Esophagus muscularis mucosa (tissue), 4 donors: ENCODE results near the gene ADCY4. TPM values are rescaled to one million over a fixed set of nuclear protein-coding genes. Genes with fewer than 3 reads are reported as not detected.

Source experiments
- DNase-seq: peaks from one replicate; pipeline ENCODE4 v3.0.0-alpha.2; 2017; ENCODE audit errors: extremely low spot score
- H3K27ac ChIP-seq, 4 donors: fragments of 200-600 bp; sonication (generic); replicated peaks in 1 of 4; 1 replicate in 3 of 4; 2 replicates in 1 of 4; pipeline ENCODE4 v1.5.1; 2016 to 2019; ENCODE audit warnings: mild to moderate bottlenecking in 1 of 4
- H3K27me3 ChIP-seq, 4 donors: fragments of 200-600 bp; sonication (generic); one replicate each; pipeline versions ENCODE4 v1.5.1 to v1.6.0; 2016 to 2019
- H3K36me3 ChIP-seq, 4 donors: fragments of 200-600 bp; sonication (generic); one replicate each; pipeline ENCODE4 v1.5.1; 2016 to 2019
- H3K4me1 ChIP-seq, 4 donors: fragments of 200-600 bp; sonication (generic); one replicate each; pipeline ENCODE4 v1.5.1; 2016 to 2019
- H3K4me3 ChIP-seq, 4 donors: fragments of 200-600 bp; sonication (generic); 1 replicate in 2 of 4; 2 replicates in 2 of 4; pipeline ENCODE4 v1.5.1; 2016 to 2019; ENCODE audit warnings: mild to moderate bottlenecking in 4 of 4, moderate library complexity in 1 of 4
- H3K9me3 ChIP-seq, 4 donors: fragments of 200-600 bp; sonication (generic); 1 replicate in 3 of 4; 2 replicates in 1 of 4; pipeline ENCODE4 v1.5.1; 2016 to 2019
- CTCF ChIP-seq, 3 experiments: fragments of 200-600 bp in 2 of 3; fragments of 450-650 bp in 1 of 3; sonication (generic) in 2 of 3; IDR thresholded peaks; one replicate each; pipeline ENCODE4 v1.5.1; 2017 to 2019; ENCODE audit warnings: antibody characterized with exemption in 3 of 3, mild to moderate bottlenecking in 2 of 3, moderate library complexity in 1 of 3
- EP300 ChIP-seq: sonication (generic); formaldehyde crosslinking; IDR thresholded peaks from one replicate; pipeline ENCODE4 v1.6.1; 2017; ENCODE audit warnings: antibody characterized with exemption
- POLR2A ChIP-seq: fragments of 450-650 bp; IDR thresholded peaks from one replicate; pipeline ENCODE4 v1.6.1; 2017; ENCODE audit warnings: antibody characterized with exemption, moderate library complexity, mild to moderate bottlenecking, low read depth
- POLR2AphosphoS5 ChIP-seq, 2 donors: sonication (generic); formaldehyde crosslinking; IDR thresholded peaks; one replicate each; pipeline ENCODE4 v1.6.1; 2017; ENCODE audit warnings: antibody characterized with exemption in 2 of 2
- WGBS: methylation state at CpG from one replicate; pipeline ENCODE4 v1.1.5; 2018; 5-methylcytosine and 5-hydroxymethylcytosine counted together
- intact Hi-C: fragments of 100-400 bp; cut with DNase I; formaldehyde crosslinking; loops from one replicate; pipeline ENCODE4 v1.15.1; 2023
- total RNA-seq, 4 donors: library from RNA; depleted of rRNA; stranded (reverse); fragments of >200 nt; gene quantifications; one replicate each; pipeline versions ENCODE4 v1.1.0 to v1.2.1, GENCODE V29; 2016

Gene ADCY4
- total RNA-seq, 4 donors from 2014 or later: 21.5 to 36.9 (median 27.9) TPM

GRCh38 chr14:24280797-24281460 lies 53.9 kb downstream of the ADCY4 start:
- intact Hi-C loops: no loop called here
- Histone ChIP-seq H3K9me3 (no peaks in the 10 kb centered on the region), H3K4me3 (no peak overlapping the region), H3K27ac (no peak overlapping the region), H3K4me1 (peaks cover 0 to 9% (median 0%) of the 10 kb centered on the region in 4 donors), H3K27me3 (no peaks in the 10 kb centered on the region), H3K36me3 (no peaks in the 10 kb centered on the region)
- TF ChIP-seq CTCF (IDR thresholded peaks at IDR 0.05) (no peak), POLR2AphosphoS5 (IDR thresholded peaks at IDR 0.05) (no peak)
- DNase-seq: no peak
- 64% methylated on average over 3 of the region's 6 CpGs for WGBS

GRCh38 chr14:24279301-24280186 lies 55.3 kb downstream of the ADCY4 start:
- no peak overlapping the region for H3K27ac ChIP-seq
- TF ChIP-seq POLR2AphosphoS5 (IDR thresholded peaks at IDR 0.05): no peak
- TF ChIP-seq CTCF (IDR thresholded peaks at IDR 0.05): no peak
- no peak for TF ChIP-seq EP300
- no peak for TF ChIP-seq POLR2A
- peaks cover 0 to 12% (median 0%) of the 10 kb centered on the region in 4 donors for H3K4me1 ChIP-seq
- WGBS: 63% methylated on average over 11 of the region's 11 CpGs
- H3K27me3 ChIP-seq: no peaks in the 10 kb centered on the region
- no peaks in the 10 kb centered on the region for H3K9me3 ChIP-seq
- H3K4me3 ChIP-seq: no peak overlapping the region
- DNase-seq: no peak
- intact Hi-C loops: no loop called here
- H3K36me3 ChIP-seq: no peaks in the 10 kb centered on the region

- Histone ChIP-seq H3K27me3 (no peaks in the 10 kb centered on the region), H3K9me3 (no peaks in the 10 kb centered on the region), H3K4me1 (peaks cover 0 to 16% (median 0%) of the 10 kb centered on the region in 4 donors), H3K27ac (no peak overlapping the region), H3K36me3 (no peaks in the 10 kb centered on the region), H3K4me3 (no peak overlapping the region)
- intact Hi-C loops: no loop called here
- no peak for DNase-seq
- TF ChIP-seq POLR2AphosphoS5 (IDR thresholded peaks at IDR 0.05): no peak
- no peak for TF ChIP-seq EP300
- no peak for TF ChIP-seq CTCF (IDR thresholded peaks at IDR 0.05)
- TF ChIP-seq POLR2A: no peak
- 97% methylated on average over 5 of the region's 5 CpGs for WGBS
These were observed 56.4 kb downstream of the ADCY4 start for GRCh38 chr14:24278424-24278823.

GRCh38 chr14:24277606-24278321 lies 57.1 kb downstream of the ADCY4 start:
- peak overlapping the region in 1 of 4 donors; percentile 10 for H3K27ac ChIP-seq
- DNase-seq: no peak
- H3K4me1 ChIP-seq: peaks cover 0 to 16% (median 0%) of the 10 kb centered on the region in 4 donors
- no peaks in the 10 kb centered on the region for H3K9me3 ChIP-seq
- no peaks in the 10 kb centered on the region for H3K36me3 ChIP-seq
- intact Hi-C loops: no loop called here
- no peak overlapping the region for H3K4me3 ChIP-seq
- TF ChIP-seq CTCF (IDR thresholded peaks at IDR 0.05): no peak
- no peak for TF ChIP-seq EP300
- TF ChIP-seq POLR2A: no peak
- TF ChIP-seq POLR2AphosphoS5 (IDR thresholded peaks at IDR 0.05): no peak
- H3K27me3 ChIP-seq: no peaks in the 10 kb centered on the region
- 83% methylated on average over 11 of the region's 11 CpGs for WGBS
